Measurements from ENCODE around the gene CACNB1.

DNA sequence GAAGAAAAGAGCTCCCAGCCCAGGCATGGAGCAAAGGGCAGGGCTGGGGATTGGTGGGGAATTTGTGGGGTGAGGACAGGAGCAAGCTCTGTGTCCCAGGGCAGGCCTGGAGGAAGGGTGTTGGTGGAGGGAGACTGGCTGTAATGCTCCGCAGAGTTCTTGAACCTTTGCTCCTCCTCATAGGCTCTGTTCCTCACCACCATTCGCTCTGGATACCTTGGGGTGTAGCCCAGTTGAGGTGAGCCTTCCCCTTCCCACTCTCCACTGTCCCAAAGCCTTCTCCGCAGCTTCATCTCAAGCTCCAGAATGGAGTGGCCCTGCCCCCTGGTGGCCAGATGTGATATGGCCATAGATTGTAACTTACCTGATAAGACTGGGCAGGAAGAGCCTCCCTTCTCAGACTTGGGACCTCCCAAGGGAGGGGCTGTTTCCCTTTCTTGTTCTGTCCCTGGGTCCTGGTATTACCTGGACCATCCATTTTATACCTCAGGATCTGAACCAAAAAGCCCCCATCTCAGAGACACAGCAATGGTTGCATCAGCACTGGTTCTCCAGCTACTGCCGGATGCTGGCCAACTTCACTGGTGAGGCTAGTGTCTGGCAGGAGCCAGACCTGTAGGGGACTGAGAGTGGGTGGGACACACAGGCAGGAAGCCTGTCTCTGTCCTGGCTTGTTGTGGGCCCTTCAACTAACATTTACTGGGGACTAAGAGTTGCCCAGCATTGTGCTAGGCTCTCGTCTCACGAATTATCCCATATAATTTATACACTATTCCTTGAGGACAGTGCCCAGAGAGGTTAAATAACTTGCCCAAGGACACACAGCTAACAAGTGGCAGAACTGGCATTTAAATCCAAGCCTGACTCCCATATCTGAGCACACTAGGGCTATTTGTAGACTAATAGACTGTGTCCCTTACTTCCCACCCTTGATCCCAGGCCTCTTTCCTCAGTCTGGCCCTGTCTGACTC is 47.4 kb upstream of the CACNB1 start:
- TF ChIP-seq, protein P1, sequence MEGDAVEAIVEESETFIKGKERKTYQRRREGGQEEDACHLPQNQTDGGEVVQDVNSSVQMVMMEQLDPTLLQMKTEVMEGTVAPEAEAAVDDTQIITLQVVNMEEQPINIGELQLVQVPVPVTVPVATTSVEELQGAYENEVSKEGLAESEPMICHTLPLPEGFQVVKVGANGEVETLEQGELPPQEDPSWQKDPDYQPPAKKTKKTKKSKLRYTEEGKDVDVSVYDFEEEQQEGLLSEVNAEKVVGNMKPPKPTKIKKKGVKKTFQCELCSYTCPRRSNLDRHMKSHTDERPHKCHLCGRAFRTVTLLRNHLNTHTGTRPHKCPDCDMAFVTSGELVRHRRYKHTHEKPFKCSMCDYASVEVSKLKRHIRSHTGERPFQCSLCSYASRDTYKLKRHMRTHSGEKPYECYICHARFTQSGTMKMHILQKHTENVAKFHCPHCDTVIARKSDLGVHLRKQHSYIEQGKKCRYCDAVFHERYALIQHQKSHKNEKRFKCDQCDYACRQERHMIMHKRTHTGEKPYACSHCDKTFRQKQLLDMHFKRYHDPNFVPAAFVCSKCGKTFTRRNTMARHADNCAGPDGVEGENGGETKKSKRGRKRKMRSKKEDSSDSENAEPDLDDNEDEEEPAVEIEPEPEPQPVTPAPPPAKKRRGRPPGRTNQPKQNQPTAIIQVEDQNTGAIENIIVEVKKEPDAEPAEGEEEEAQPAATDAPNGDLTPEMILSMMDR (optimal IDR thresholded peaks at IDR 0.05 in 1 of 3, IDR thresholded peaks at IDR 0.05 in 1 of 3, conservative IDR thresholded peaks at IDR 0.05 in 1 of 3; ENCODE audit: extremely low read depth in 1 of 3, insufficient read depth in 2 of 3, low read length in 3 of 3) = peak; percentile 94 to 98 (median 95)
- TF ChIP-seq EZH2 (IDR thresholded peaks at IDR 0.05; ENCODE audit: low read length) = no peak

Measured in keratinocyte (primary cell).